ENCODE measurements around the gene OR10A4. TPM values are rescaled to one million over a fixed set of nuclear protein-coding genes. Genes with fewer than 3 reads are reported as not detected.

Gene OR10A4, protein sequence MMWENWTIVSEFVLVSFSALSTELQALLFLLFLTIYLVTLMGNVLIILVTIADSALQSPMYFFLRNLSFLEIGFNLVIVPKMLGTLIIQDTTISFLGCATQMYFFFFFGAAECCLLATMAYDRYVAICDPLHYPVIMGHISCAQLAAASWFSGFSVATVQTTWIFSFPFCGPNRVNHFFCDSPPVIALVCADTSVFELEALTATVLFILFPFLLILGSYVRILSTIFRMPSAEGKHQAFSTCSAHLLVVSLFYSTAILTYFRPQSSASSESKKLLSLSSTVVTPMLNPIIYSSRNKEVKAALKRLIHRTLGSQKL
- not detected in 2 replicates for total RNA-seq

- Histone ChIP-seq H3K27me3 (ENCODE audit: control insufficient read depth, insufficient read depth, low read length) (no peaks in the 10 kb centered on the region), H3K36me3 (ENCODE audit: control insufficient read depth, insufficient read depth, low read length) (no peaks in the 10 kb centered on the region), H3K4me3 (ENCODE audit: low read depth, low read length) (no peak within 1 kb of the TSS)
- no peak for DNase-seq (ENCODE audit: low read depth)
- TF ChIP-seq CTCF (IDR thresholded peaks at IDR 0.05; ENCODE audit: insufficient read depth, low read length, severe bottlenecking) = no peak
- FAIRE-seq = no peak
These were observed at the start of gene OR10A4 for GRCh38 chr11:6876325-6876724. TSS of gene OR10A4 (plus strand) at chr11:6876625. CDS start at chr11:6876648, 23 bp downstream.

GRCh38 chr11:6828103-6828502, 48.3 kb upstream of the OR10A4 start:
- DNase-seq (ENCODE audit: low read depth) = no peak
- Histone ChIP-seq H3K27me3 (ENCODE audit: control insufficient read depth, insufficient read depth, low read length) (no peaks in the 10 kb centered on the region), H3K36me3 (ENCODE audit: control insufficient read depth, insufficient read depth, low read length) (no peaks in the 10 kb centered on the region), H3K4me3 (ENCODE audit: low read depth, low read length) (no peak overlapping the region)
- TF ChIP-seq CTCF (IDR thresholded peaks at IDR 0.05; ENCODE audit: insufficient read depth, low read length, severe bottlenecking) = no peak
- no peak for FAIRE-seq

- Histone ChIP-seq H3K4me3 (ENCODE audit: low read depth, low read length) (no peak overlapping the region), H3K36me3 (ENCODE audit: control insufficient read depth, insufficient read depth, low read length) (no peaks in the 10 kb centered on the region), H3K27me3 (ENCODE audit: control insufficient read depth, insufficient read depth, low read length) (no peaks in the 10 kb centered on the region)
- no peak for FAIRE-seq
- no peak for TF ChIP-seq CTCF (IDR thresholded peaks at IDR 0.05; ENCODE audit: insufficient read depth, low read length, severe bottlenecking)
- no peak for DNase-seq (ENCODE audit: low read depth)
These were observed 43.1 kb upstream of the OR10A4 start for GRCh38 chr11:6833356-6833755.

DNA sequence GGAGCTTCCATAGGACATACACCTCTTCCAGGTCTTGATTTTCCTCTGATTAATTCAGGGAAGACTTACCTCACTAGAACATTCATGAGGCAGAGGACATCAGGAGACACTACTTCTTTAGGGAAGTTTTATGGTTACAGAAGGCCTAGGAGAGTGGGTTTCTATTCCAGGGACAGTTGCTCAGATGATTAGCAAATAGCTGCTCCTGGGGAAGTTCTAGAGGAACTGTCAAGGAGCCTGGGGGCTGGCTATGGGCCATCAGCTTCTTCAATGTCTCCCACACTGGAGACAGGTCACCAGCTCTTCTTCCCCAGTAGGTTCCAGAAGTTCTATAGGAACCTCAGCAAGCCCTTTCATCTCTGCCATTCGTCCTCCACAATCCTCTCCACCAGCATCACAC, 42.4 kb upstream of the OR10A4 start:
- Histone ChIP-seq H3K36me3 (ENCODE audit: control insufficient read depth, insufficient read depth, low read length) (no peaks in the 10 kb centered on the region), H3K27me3 (ENCODE audit: control insufficient read depth, insufficient read depth, low read length) (no peaks in the 10 kb centered on the region), H3K4me3 (ENCODE audit: low read depth, low read length) (no peak overlapping the region)
- DNase-seq (ENCODE audit: low read depth) = no peak
- FAIRE-seq = no peak
- no peak for TF ChIP-seq CTCF (IDR thresholded peaks at IDR 0.05; ENCODE audit: insufficient read depth, low read length, severe bottlenecking)

DNA sequence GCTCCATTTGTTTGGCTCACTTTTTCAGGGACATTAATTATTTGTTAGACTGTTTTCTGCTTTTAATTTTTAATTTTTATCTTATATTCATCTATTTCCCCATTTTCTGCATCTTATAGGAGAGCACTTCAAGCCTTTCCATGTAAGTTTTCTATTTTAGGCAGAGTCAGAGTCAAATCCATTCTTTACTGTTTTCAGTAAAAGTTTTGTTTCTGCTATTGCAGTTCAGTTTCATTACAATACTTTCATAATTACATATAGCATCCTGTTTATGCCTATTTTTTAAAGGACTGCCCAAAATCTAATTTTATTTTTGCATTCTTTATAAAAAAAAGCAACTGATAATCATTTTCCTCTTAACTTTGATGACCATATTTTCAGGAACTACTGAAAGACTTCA, 34.7 kb upstream of the OR10A4 start:
- no peak overlapping the region for H3K4me3 ChIP-seq (ENCODE audit: low read depth, low read length)
- no peak for TF ChIP-seq CTCF (IDR thresholded peaks at IDR 0.05; ENCODE audit: insufficient read depth, low read length, severe bottlenecking)
- DNase-seq (ENCODE audit: low read depth) (no peak), FAIRE-seq (no peak)
- no peaks in the 10 kb centered on the region for H3K36me3 ChIP-seq (ENCODE audit: control insufficient read depth, insufficient read depth, low read length)
- no peaks in the 10 kb centered on the region for H3K27me3 ChIP-seq (ENCODE audit: control insufficient read depth, insufficient read depth, low read length)

DNA sequence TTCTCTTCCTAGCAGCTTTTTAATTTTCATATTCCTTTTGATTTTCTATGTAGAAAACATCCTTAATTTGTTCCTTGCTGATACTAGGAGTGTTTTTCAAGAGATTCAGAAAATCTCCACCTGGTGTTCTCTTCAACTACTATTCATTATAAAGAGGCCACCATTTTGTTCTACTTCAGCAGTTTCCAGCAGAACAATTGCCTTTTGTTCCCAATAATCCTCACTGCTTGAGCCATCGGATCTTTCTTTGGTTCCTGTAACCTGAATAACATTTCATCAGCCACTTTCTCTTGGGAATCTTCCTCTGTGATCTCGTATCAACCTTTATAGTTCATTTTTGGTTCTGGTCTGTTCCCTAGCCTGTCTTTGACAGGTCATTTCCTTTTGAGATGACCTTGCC, 32.8 kb upstream of the OR10A4 start:
- H3K36me3 ChIP-seq (ENCODE audit: control insufficient read depth, insufficient read depth, low read length) = no peaks in the 10 kb centered on the region
- no peak for TF ChIP-seq CTCF (IDR thresholded peaks at IDR 0.05; ENCODE audit: insufficient read depth, low read length, severe bottlenecking)
- no peak for FAIRE-seq
- no peak overlapping the region for H3K4me3 ChIP-seq (ENCODE audit: low read depth, low read length)
- no peaks in the 10 kb centered on the region for H3K27me3 ChIP-seq (ENCODE audit: control insufficient read depth, insufficient read depth, low read length)
- DNase-seq (ENCODE audit: low read depth) = no peak

All from bronchial epithelial cell (primary cell).